GM12891 (cell line): Measurements from ENCODE around the gene SLC37A2.

Experiments used
- POLR2A ChIP-seq: IDR thresholded peaks from 2 replicates; pipeline ENCODE4 v1.6.1; 2011; ENCODE audit warnings: low read depth, low read length, control low read depth
- POLR2AphosphoS5 ChIP-seq: IDR thresholded peaks from 2 replicates; pipeline ENCODE4 v1.6.1; 2011; ENCODE audit warnings: low read depth, low read length, control low read depth
- TAF1 ChIP-seq: IDR thresholded peaks from 2 replicates; pipeline ENCODE4 v1.6.1; 2011; ENCODE audit warnings: low read depth, low read length, control low read depth

DNA sequence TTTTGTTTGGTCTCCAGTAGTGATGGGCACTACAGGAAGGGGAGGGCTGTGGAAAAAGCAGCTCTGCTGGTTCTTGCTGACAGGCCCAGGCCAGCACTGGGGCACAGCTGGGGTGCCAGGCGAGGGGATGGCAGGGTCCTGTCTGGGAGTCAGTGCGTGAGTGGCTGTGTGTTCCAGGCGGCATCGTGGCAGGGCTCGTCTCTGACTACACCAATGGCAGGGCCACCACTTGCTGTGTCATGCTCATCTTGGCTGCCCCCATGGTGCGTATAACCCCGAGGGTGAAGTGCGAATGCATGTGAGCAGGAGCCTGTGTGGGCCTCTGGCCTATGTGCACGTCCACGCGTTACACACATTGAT is 20.9 kb downstream of the SLC37A2 start:
- TF ChIP-seq POLR2A (no peak), TAF1 (no peak), POLR2AphosphoS5 (no peak)
